Testis (tissue), 3 donors: ENCODE results near the gene MPHOSPH6. TPM values are rescaled to one million over a fixed set of nuclear protein-coding genes. Genes with fewer than 3 reads are reported as not detected.

Experiments
- DNase-seq: peaks from one replicate; pipeline ENCODE4 v3.0.0-alpha.2; 2019
- H3K27ac ChIP-seq, 2 donors: fragments of 200-600 bp; sonication (generic); one replicate each; pipeline ENCODE4 v1.5.1; 2019
- H3K27me3 ChIP-seq: fragments of 200-600 bp; sonication (generic); one replicate; pipeline ENCODE4 v1.5.1; 2019
- H3K36me3 ChIP-seq: fragments of 200-600 bp; sonication (generic); one replicate; pipeline ENCODE4 v1.5.1; 2017; ENCODE audit warnings: low read depth; ENCODE audit errors: missing control alignments
- H3K4me1 ChIP-seq: fragments of 200-600 bp; sonication (generic); one replicate; pipeline ENCODE4 v1.5.1; 2019
- H3K4me3 ChIP-seq, 2 donors: fragments of 200-600 bp; sonication (generic); one replicate each; pipeline ENCODE4 v1.5.1; 2017 to 2019
- H3K9me3 ChIP-seq: fragments of 200-600 bp; sonication (generic); one replicate; pipeline ENCODE4 v1.5.1; 2017
- CTCF ChIP-seq, 3 experiments: fragments of 450-650 bp in 2 of 3; fragments of 200-600 bp in 1 of 3; sonication (generic) in 1 of 3; IDR thresholded peaks; one replicate each; pipeline ENCODE4 v1.5.1; 2016 to 2019; ENCODE audit warnings: antibody characterized with exemption in 3 of 3, mild to moderate bottlenecking in 2 of 3, moderate library complexity in 1 of 3
- POLR2A ChIP-seq: fragments of 450-650 bp; IDR thresholded peaks from one replicate; pipeline ENCODE4 v1.6.1; 2017; ENCODE audit warnings: antibody characterized with exemption, mild to moderate bottlenecking, moderate library complexity
- WGBS, 2 donors: methylation state at CpG; one replicate each; pipeline ENCODE4 v1.1.5; 2018; 5-methylcytosine and 5-hydroxymethylcytosine counted together
- intact Hi-C: fragments of 100-400 bp; cut with DNase I; formaldehyde crosslinking; loops from one replicate; pipeline ENCODE4 v1.15.1; 2023; ENCODE audit warnings: low total_unique reads
- polyA plus RNA-seq: library from polyadenylated mRNA; stranded (reverse); fragments of 350-450 nt; fragmentation: Illumina TruSeq; extraction: RNeasy Lipid Tissue Mini Kit (QIAGEN cat#74804); gene quantifications from one replicate; pipeline ENCODE4 v1.2.3, GENCODE V29; 2014; ENCODE audit warnings: low read depth, low replicate concordance; ENCODE audit not compliant: insufficient read depth
- small RNA-seq, 2 donors: library from RNA; depleted of rRNA; stranded (forward); fragments of <200 nt; gene quantifications; one replicate each; pipeline ENCODE3, GENCODE V24; 2016
- total RNA-seq, 2 donors: library from RNA; depleted of rRNA; stranded (reverse); fragments of >200 nt; gene quantifications; one replicate each; pipeline ENCODE4 v1.2.3, GENCODE V29; 2016

Gene MPHOSPH6
- total and polyA plus RNA-seq, 3 donors from 2014 or later: 22.0 to 52.3 (median 22.7) TPM

GRCh38 chr16:82108100-82108499 lies 61.9 kb downstream of the MPHOSPH6 start:
- Histone ChIP-seq H3K27me3 (no peaks in the 10 kb centered on the region), H3K36me3 (no peaks in the 10 kb centered on the region), H3K27ac (no peak overlapping the region), H3K9me3 (no peaks in the 10 kb centered on the region), H3K4me3 (no peak overlapping the region), H3K4me1 (no peaks in the 10 kb centered on the region)
- intact Hi-C loops: no loop called here
- no peak for DNase-seq
- 58 to 60% methylated on average over 2 of the region's 2 CpGs for WGBS, 2 donors
- TF ChIP-seq CTCF (IDR thresholded peaks at IDR 0.05): no peak
- no peak for TF ChIP-seq POLR2A

- TF ChIP-seq CTCF (IDR thresholded peaks at IDR 0.05) (no peak), POLR2A (no peak)
- Histone ChIP-seq H3K9me3 (no peaks in the 10 kb centered on the region), H3K4me3 (no peak overlapping the region), H3K36me3 (no peaks in the 10 kb centered on the region), H3K4me1 (no peaks in the 10 kb centered on the region), H3K27ac (no peak overlapping the region), H3K27me3 (no peaks in the 10 kb centered on the region)
- no peak for DNase-seq
- WGBS, 2 donors: 90% methylated on average over 8 of the region's 8 CpGs
- intact Hi-C loops: no loop called here
These were observed 64.9 kb downstream of the MPHOSPH6 start for GRCh38 chr16:82105107-82105506.

Small RNA genes lying within 50 kb of the gene (small RNA-seq; reads per million reads assigned to genes)
- gene RN7SKP190: 0 reads per million in 2 donors

Other genes starting within 250 kb of the MPHOSPH6 start
- gene SDR42E1, start 158.8 kb downstream of the MPHOSPH6 start, total RNA-seq: 1 to 10 TPM; 6.5 to 6.9 TPM
- 10.1 TPM for gene SDR42E1, start 158.8 kb downstream of the MPHOSPH6 start, polyA plus RNA-seq
- gene HSD17B2, start 135.0 kb downstream of the MPHOSPH6 start, total RNA-seq: under 1 TPM in 1 of 2 donors, not detected in 1; 0.71 TPM
- not detected for gene HSD17B2, start 135.0 kb downstream of the MPHOSPH6 start, polyA plus RNA-seq